ENCODE results near the gene CD83. TPM values are rescaled to one million over a fixed set of nuclear protein-coding genes. Genes with fewer than 3 reads are reported as not detected.
A peak's percentile ranks its signal among the peaks of the same experiment; 100 is the strongest.

The CD83 gene
- total RNA-seq, 1 experiment from 2014 or later: 1.9 TPM

DNA sequence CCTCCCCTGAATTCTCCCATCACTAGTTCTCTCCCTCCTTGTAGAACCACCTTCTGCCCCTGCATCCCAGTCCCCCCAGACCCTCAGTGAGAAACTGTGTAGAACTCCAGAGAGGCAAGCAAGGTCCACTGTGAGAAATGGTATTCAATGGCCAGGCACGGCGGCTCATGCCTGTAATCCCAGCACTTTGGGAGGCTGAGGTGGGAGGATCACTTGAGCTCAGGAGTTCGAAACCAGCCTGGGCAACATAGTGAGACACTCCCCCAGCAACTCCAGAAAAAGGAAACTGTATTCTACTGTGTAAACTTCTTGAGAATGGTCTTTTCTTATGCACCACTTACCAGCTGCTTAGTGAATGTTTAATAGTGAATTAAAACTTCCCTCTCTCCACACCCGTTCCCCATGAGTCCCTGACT lies 8.2 kb upstream of the CD83 start:
- Histone ChIP-seq H2AFZ (ENCODE audit: low read length) (no peak overlapping the region), H3K27ac (ENCODE audit: low read length) (no peak overlapping the region), H3K79me2 (ENCODE audit: low read length) (no peaks in the 10 kb centered on the region), H3K4me3 (ENCODE audit: low read length) (peak overlapping the region; percentile 48; the same call in 1 of the 2 replicates), H3K9me3 (ENCODE audit: low read length) (0 out of 2 replicates have a peak, but pooled peaks cover 2% of the 10 kb centered on the region), H4K20me1 (ENCODE audit: insufficient read depth, low read depth, low read length) (no peaks in the 10 kb centered on the region), H3K4me1 (ENCODE audit: low read length) (peaks cover 22% of the 10 kb centered on the region), H3K4me2 (ENCODE audit: low read depth, low read length, poor library complexity, severe bottlenecking) (peak overlapping the region; percentile 56), H3K27me3 (ENCODE audit: low read length) (0 out of 2 replicates have a peak, but pooled peaks cover 3% of the 10 kb centered on the region), H3K36me3 (ENCODE audit: insufficient read depth, low read length) (no peaks in the 10 kb centered on the region), H3K9me2 (replicated peaks; ENCODE audit: insufficient read depth, low read length) (no peaks in the 10 kb centered on the region), H3K9ac (ENCODE audit: low read length) (no peak overlapping the region)
- DNase-seq: no peak

GRCh38 chr6:14110001-14110818 lies 7.4 kb upstream of the CD83 start:
- Histone ChIP-seq H3K27ac (ENCODE audit: low read length) (no peak overlapping the region), H3K4me1 (ENCODE audit: low read length) (peaks cover 22% of the 10 kb centered on the region), H3K79me2 (ENCODE audit: low read length) (no peaks in the 10 kb centered on the region), H2AFZ (ENCODE audit: low read length) (no peak overlapping the region), H3K9ac (ENCODE audit: low read length) (no peak overlapping the region), H3K36me3 (ENCODE audit: insufficient read depth, low read length) (no peaks in the 10 kb centered on the region), H4K20me1 (ENCODE audit: insufficient read depth, low read depth, low read length) (no peaks in the 10 kb centered on the region), H3K4me2 (ENCODE audit: low read depth, low read length, poor library complexity, severe bottlenecking) (no peak overlapping the region), H3K9me3 (ENCODE audit: low read length) (0 out of 2 replicates have a peak, but pooled peaks cover 2% of the 10 kb centered on the region), H3K4me3 (ENCODE audit: low read length) (no peak overlapping the region), H3K9me2 (replicated peaks; ENCODE audit: insufficient read depth, low read length) (no peaks in the 10 kb centered on the region), H3K27me3 (ENCODE audit: low read length) (0 out of 2 replicates have a peak, but pooled peaks cover 3% of the 10 kb centered on the region)
- no peak for DNase-seq

DNA sequence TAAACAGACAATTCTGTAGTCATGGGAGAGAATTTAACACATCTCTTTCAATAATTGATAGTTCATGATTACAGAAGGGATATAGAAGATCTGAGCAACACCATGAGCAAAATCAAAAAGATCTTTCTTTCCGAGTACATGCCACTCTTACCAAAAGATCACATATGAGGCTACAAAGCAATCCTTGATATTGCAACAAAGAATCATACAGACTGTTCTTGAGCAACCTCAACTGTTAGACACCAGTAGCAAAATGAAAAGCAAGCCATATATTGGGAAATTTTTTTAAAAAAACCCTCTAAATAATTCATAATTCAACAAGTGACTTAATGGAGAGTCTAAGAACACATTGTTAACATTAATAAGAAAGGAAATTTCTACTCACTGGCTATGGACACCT lies 3.6 kb upstream of the CD83 start:
- Histone ChIP-seq H3K4me3 (ENCODE audit: low read length) (no peak overlapping the region), H3K9me3 (ENCODE audit: low read length) (no peaks in the 10 kb centered on the region), H2AFZ (ENCODE audit: low read length) (no peak overlapping the region), H3K9ac (ENCODE audit: low read length) (no peak overlapping the region), H3K79me2 (ENCODE audit: low read length) (no peaks in the 10 kb centered on the region), H3K4me1 (ENCODE audit: low read length) (peaks cover 27% of the 10 kb centered on the region), H3K9me2 (replicated peaks; ENCODE audit: insufficient read depth, low read length) (no peaks in the 10 kb centered on the region), H3K4me2 (ENCODE audit: low read depth, low read length, poor library complexity, severe bottlenecking) (no peak overlapping the region), H3K27ac (ENCODE audit: low read length) (no peak overlapping the region), H3K27me3 (ENCODE audit: low read length) (0 out of 2 replicates have a peak, but pooled peaks cover 3% of the 10 kb centered on the region), H4K20me1 (ENCODE audit: insufficient read depth, low read depth, low read length) (no peaks in the 10 kb centered on the region), H3K36me3 (ENCODE audit: insufficient read depth, low read length) (no peaks in the 10 kb centered on the region)
- DNase-seq: no peak

DNA sequence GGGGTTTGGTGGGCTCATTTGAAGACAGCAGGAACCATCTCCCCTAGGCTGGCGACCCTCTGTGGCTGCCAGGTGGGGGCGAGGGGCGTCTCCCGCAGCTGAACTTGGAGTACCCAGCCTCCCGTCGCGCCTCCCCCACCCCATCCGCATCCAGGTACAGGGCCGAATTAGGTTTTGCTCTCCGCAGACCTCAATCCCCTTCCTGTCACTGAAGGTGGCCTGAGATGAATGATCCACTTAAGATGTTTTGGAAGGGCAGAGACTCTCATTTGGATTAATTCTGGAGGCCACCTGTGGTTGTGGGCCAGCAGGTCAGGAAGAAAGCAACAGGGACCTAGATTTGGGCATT lies 493 bp downstream of the CD83 start:
- H3K4me2 ChIP-seq (ENCODE audit: low read depth, low read length, poor library complexity, severe bottlenecking): peak overlapping the region; percentile 77
- peak overlapping the region; percentile 71; the same call in 1 of the 2 replicates for H2AFZ ChIP-seq (ENCODE audit: low read length)
- no peaks in the 10 kb centered on the region for H3K9me3 ChIP-seq (ENCODE audit: low read length)
- no peaks in the 10 kb centered on the region for H3K27me3 ChIP-seq (ENCODE audit: low read length)
- H3K9me2 ChIP-seq (replicated peaks; ENCODE audit: insufficient read depth, low read length): no peaks in the 10 kb centered on the region
- H3K79me2 ChIP-seq (ENCODE audit: low read length): no peaks in the 10 kb centered on the region
- DNase-seq: no peak
- H3K36me3 ChIP-seq (ENCODE audit: insufficient read depth, low read length): no peaks in the 10 kb centered on the region
- peak overlapping the region; percentile 80 for H3K4me3 ChIP-seq (ENCODE audit: low read length)
- peak overlapping the region; percentile 73 for H3K9ac ChIP-seq (ENCODE audit: low read length)
- no peak overlapping the region for H3K27ac ChIP-seq (ENCODE audit: low read length)
- H4K20me1 ChIP-seq (ENCODE audit: insufficient read depth, low read depth, low read length): no peaks in the 10 kb centered on the region
- H3K4me1 ChIP-seq (ENCODE audit: low read length): peaks cover 25% of the 10 kb centered on the region

DNA sequence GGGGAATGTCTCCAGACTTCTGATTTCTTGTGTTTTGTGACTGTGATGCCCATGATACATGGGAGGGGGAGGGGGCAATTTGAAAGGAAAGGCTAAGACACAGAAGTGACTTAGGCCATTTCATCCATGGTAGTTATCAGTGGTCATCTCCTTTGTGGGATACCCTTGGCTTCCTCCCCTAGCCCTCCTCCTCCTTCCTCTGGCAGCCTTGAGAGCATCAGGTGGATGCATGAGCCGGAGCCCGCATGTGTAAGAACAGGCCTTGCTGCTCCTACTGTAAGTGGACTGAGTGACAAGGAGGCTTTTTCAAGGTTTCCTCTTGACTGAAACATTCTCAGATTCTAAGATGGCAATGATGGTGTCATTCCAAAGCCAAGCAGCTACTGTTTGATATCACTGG lies 874 bp downstream of the CD83 start:
- H3K27me3 ChIP-seq (ENCODE audit: low read length): no peaks in the 10 kb centered on the region
- no peak for DNase-seq
- peak overlapping the region; percentile 71; the same call in 1 of the 2 replicates for H2AFZ ChIP-seq (ENCODE audit: low read length)
- H3K27ac ChIP-seq (ENCODE audit: low read length): no peak overlapping the region
- peak overlapping the region; percentile 80; the same call in 1 of the 2 replicates for H3K4me3 ChIP-seq (ENCODE audit: low read length)
- peak overlapping the region; percentile 73; the same call in 1 of the 2 replicates for H3K9ac ChIP-seq (ENCODE audit: low read length)
- H3K4me2 ChIP-seq (ENCODE audit: low read depth, low read length, poor library complexity, severe bottlenecking): peak overlapping the region; percentile 77
- H3K79me2 ChIP-seq (ENCODE audit: low read length): no peaks in the 10 kb centered on the region
- no peaks in the 10 kb centered on the region for H4K20me1 ChIP-seq (ENCODE audit: insufficient read depth, low read depth, low read length)
- H3K36me3 ChIP-seq (ENCODE audit: insufficient read depth, low read length): no peaks in the 10 kb centered on the region
- peaks cover 25% of the 10 kb centered on the region for H3K4me1 ChIP-seq (ENCODE audit: low read length)
- no peaks in the 10 kb centered on the region for H3K9me3 ChIP-seq (ENCODE audit: low read length)
- H3K9me2 ChIP-seq (replicated peaks; ENCODE audit: insufficient read depth, low read length): no peaks in the 10 kb centered on the region

DNA sequence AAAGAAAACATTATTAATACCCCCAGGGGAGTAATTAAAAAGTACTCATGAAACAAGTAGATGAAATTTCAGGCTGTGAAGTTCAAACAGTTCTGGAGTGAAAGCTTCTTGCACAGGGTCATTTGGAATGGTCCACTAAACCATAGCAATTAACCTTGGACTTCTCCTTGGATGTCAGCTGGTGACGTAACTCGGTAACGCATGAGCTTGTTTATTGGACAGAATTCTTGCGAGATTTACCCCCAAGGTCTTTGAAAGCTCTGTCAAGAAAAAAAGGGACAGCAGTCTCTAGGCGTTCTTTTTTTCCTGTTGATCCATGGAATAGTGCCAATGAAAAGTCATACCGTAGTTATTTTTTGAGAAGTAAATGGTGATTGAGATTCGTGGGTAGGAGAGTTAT lies 2.2 kb downstream of the CD83 start:
- Histone ChIP-seq H3K4me3 (ENCODE audit: low read length) (no peak overlapping the region), H3K27me3 (ENCODE audit: low read length) (no peaks in the 10 kb centered on the region), H3K4me1 (ENCODE audit: low read length) (peaks cover 25% of the 10 kb centered on the region), H3K9ac (ENCODE audit: low read length) (no peak overlapping the region), H3K36me3 (ENCODE audit: insufficient read depth, low read length) (no peaks in the 10 kb centered on the region), H3K79me2 (ENCODE audit: low read length) (no peaks in the 10 kb centered on the region), H3K4me2 (ENCODE audit: low read depth, low read length, poor library complexity, severe bottlenecking) (no peak overlapping the region), H3K27ac (ENCODE audit: low read length) (no peak overlapping the region), H3K9me2 (replicated peaks; ENCODE audit: insufficient read depth, low read length) (no peaks in the 10 kb centered on the region), H2AFZ (ENCODE audit: low read length) (no peak overlapping the region), H3K9me3 (ENCODE audit: low read length) (no peaks in the 10 kb centered on the region), H4K20me1 (ENCODE audit: insufficient read depth, low read depth, low read length) (no peaks in the 10 kb centered on the region)
- no peak for DNase-seq

GRCh38 chr6:14120546-14120945 lies 3.0 kb downstream of the CD83 start:
- DNase-seq: no peak
- Histone ChIP-seq H3K36me3 (ENCODE audit: insufficient read depth, low read length) (no peaks in the 10 kb centered on the region), H3K79me2 (ENCODE audit: low read length) (no peaks in the 10 kb centered on the region), H3K9me3 (ENCODE audit: low read length) (no peaks in the 10 kb centered on the region), H3K4me1 (ENCODE audit: low read length) (peaks cover 25% of the 10 kb centered on the region), H4K20me1 (ENCODE audit: insufficient read depth, low read depth, low read length) (no peaks in the 10 kb centered on the region), H3K4me3 (ENCODE audit: low read length) (no peak overlapping the region), H3K4me2 (ENCODE audit: low read depth, low read length, poor library complexity, severe bottlenecking) (no peak overlapping the region), H3K27ac (ENCODE audit: low read length) (no peak overlapping the region), H2AFZ (ENCODE audit: low read length) (no peak overlapping the region), H3K9ac (ENCODE audit: low read length) (no peak overlapping the region), H3K27me3 (ENCODE audit: low read length) (no peaks in the 10 kb centered on the region), H3K9me2 (replicated peaks; ENCODE audit: insufficient read depth, low read length) (no peaks in the 10 kb centered on the region)

DNA sequence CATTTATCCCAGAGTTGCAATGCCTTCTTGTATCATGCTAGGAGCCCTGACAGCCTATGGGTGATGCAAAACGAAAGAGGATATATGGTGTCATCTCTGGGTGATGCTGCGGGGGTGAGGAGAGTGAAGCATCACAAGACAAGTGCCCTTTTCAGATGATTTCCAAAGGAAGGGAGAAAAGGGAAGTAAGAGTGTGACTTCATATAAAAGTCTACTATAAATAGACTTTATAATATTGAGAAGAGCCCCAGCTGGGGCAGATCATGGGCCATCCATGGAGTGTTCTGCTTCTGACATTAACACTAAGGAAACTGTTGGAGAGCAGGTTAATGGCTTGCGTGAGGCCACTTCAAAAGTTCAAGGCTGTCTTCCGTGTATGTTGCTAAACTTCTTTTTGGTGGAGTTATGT lies 4.4 kb downstream of the CD83 start:
- Histone ChIP-seq H3K4me1 (ENCODE audit: low read length) (peaks cover 24% of the 10 kb centered on the region), H3K4me3 (ENCODE audit: low read length) (no peak overlapping the region), H3K27me3 (ENCODE audit: low read length) (no peaks in the 10 kb centered on the region), H2AFZ (ENCODE audit: low read length) (no peak overlapping the region), H3K9ac (ENCODE audit: low read length) (no peak overlapping the region), H4K20me1 (ENCODE audit: insufficient read depth, low read depth, low read length) (no peaks in the 10 kb centered on the region), H3K4me2 (ENCODE audit: low read depth, low read length, poor library complexity, severe bottlenecking) (no peak overlapping the region), H3K9me3 (ENCODE audit: low read length) (no peaks in the 10 kb centered on the region), H3K9me2 (replicated peaks; ENCODE audit: insufficient read depth, low read length) (no peaks in the 10 kb centered on the region), H3K27ac (ENCODE audit: low read length) (no peak overlapping the region), H3K79me2 (ENCODE audit: low read length) (no peaks in the 10 kb centered on the region), H3K36me3 (ENCODE audit: insufficient read depth, low read length) (no peaks in the 10 kb centered on the region)
- peak; percentile 47 for DNase-seq
